GM12875 (cell line): ENCODE results near the gene NSD2.

Experiments
- H3K4me3 ChIP-seq: one replicate; pipeline ENCODE4 v1.5.1; 2011; ENCODE audit warnings: low read depth, low read length, control low read depth
- CTCF ChIP-seq: IDR thresholded peaks from 2 replicates; pipeline ENCODE4 v1.5.1; 2011; ENCODE audit warnings: low read depth, mild to moderate bottlenecking, control low read depth, inconsistent platforms, low read length, moderate library complexity, borderline replicate concordance; ENCODE audit not compliant: insufficient read depth

Gene NSD2

GRCh38 chr4:1857931-1858330 lies 13.3 kb upstream of the NSD2 start:
- no peak overlapping the region for H3K4me3 ChIP-seq
- TF ChIP-seq CTCF, result no peak

GRCh38 chr4:1859389-1859753 lies 11.8 kb upstream of the NSD2 start:
- no peak for TF ChIP-seq CTCF
- no peak overlapping the region for H3K4me3 ChIP-seq

GRCh38 chr4:1862055-1862911 lies 8.9 kb upstream of the NSD2 start:
- no peak for TF ChIP-seq CTCF
- H3K4me3 ChIP-seq, result no peak overlapping the region

GRCh38 chr4:1862961-1863296 lies 8.3 kb upstream of the NSD2 start:
- no peak overlapping the region for H3K4me3 ChIP-seq
- TF ChIP-seq CTCF, result no peak

GRCh38 chr4:1863297-1864033 lies 7.7 kb upstream of the NSD2 start:
- no peak overlapping the region for H3K4me3 ChIP-seq
- TF ChIP-seq CTCF, result no peak

GRCh38 chr4:1864076-1865008 lies 6.9 kb upstream of the NSD2 start:
- H3K4me3 ChIP-seq, result no peak overlapping the region
- TF ChIP-seq CTCF, result no peak
